ENCODE results near the gene MTR. TPM values are rescaled to one million over a fixed set of nuclear protein-coding genes. Genes with fewer than 3 reads are reported as not detected.

MTR gene
- total and polyA plus RNA-seq, 2 donors (not counting 1 experiment from before 2014, with no cell fraction given), result 9.9 to 49.1 TPM

- 96% methylated on average over 4 of the region's 4 CpGs for WGBS (ENCODE audit: insufficient coverage)
- H3K27me3 ChIP-seq (replicated peaks in 1 of 4; ENCODE audit: control extremely low read depth in 1 of 4, control insufficient read depth in 3 of 4, insufficient read depth in 4 of 4, low read length in 3 of 4), result peaks cover 0 to 2% (median 0%) of the 10 kb centered on the region in 4 experiments
- H4K20me1 ChIP-seq (ENCODE audit: control insufficient read depth, insufficient read depth, low read length, poor library complexity, severe bottlenecking), result no peaks in the 10 kb centered on the region
- H3K27me3 Mint-ChIP-seq, result peaks cover 3% of the 10 kb centered on the region
- H3K4me3 ChIP-seq (ENCODE audit: control extremely low read depth in 1 of 5, extremely low read depth in 1 of 5, insufficient read depth in 1 of 5, low read depth in 2 of 5, low read length in 4 of 5), result no peak overlapping the region
- H3K9ac ChIP-seq (ENCODE audit: low read length), result no peak overlapping the region
- intact Hi-C loops (cut with micrococcal nuclease), result no loop called here
- TF ChIP-seq CTCF (IDR thresholded peaks at IDR 0.05) (no peak), EZH2 (IDR thresholded peaks at IDR 0.05; ENCODE audit: borderline replicate concordance, insufficient read depth, low read depth, low read length, poor library complexity, severe bottlenecking) (no peak)
- H3K27ac Mint-ChIP-seq, result no peak overlapping the region
- DNase-seq (no peak), ATAC-seq (ENCODE audit: low read depth) (no peak)
- peaks cover 0 to 8% (median 0%) of the 10 kb centered on the region in 3 donors for H3K9me3 ChIP-seq (ENCODE audit: control extremely low read depth in 1 of 3, control insufficient read depth in 2 of 3, insufficient read depth in 1 of 3, low read length in 2 of 3)
- no peaks in the 10 kb centered on the region for H3K4me1 Mint-ChIP-seq
- no peak overlapping the region for H2AFZ ChIP-seq (ENCODE audit: insufficient read depth, low read depth, low read length, poor library complexity, severe bottlenecking)
- no peaks in the 10 kb centered on the region for H3K36me3 ChIP-seq (replicated peaks in 1 of 2; ENCODE audit: control extremely low read depth in 1 of 2, control insufficient read depth in 1 of 2, extremely low read depth in 1 of 2, insufficient read depth in 2 of 2, low read length in 1 of 2)
- no peak overlapping the region for H3K27ac ChIP-seq (ENCODE audit: low read length in 2 of 2)
- H3K9me3 Mint-ChIP-seq (ENCODE audit: insufficient read depth), result no peaks in the 10 kb centered on the region
- no peaks in the 10 kb centered on the region for H3K79me2 ChIP-seq (ENCODE audit: control insufficient read depth, insufficient read depth, low read length)
- no peak overlapping the region for H3K4me3 Mint-ChIP-seq
- no peaks in the 10 kb centered on the region for H3K4me1 ChIP-seq (ENCODE audit: control insufficient read depth in 2 of 2, insufficient read depth in 2 of 2, low read length in 2 of 2)
- ChIA-PET CTCF (no interaction called here), POLR2A (no interaction called here)
- H3K4me2 ChIP-seq (replicated peaks; ENCODE audit: low read depth, low read length, poor library complexity, severe bottlenecking), result no peak overlapping the region
Observed at GRCh38 chr1:236930503-236930902, 135.4 kb downstream of the MTR start.

GRCh38 chr1:236938760-236939159, 143.7 kb downstream of the MTR start:
- DNase-seq (no peak), ATAC-seq (ENCODE audit: low read depth) (no peak)
- H3K4me3 Mint-ChIP-seq, result no peak overlapping the region
- peaks cover 10% of the 10 kb centered on the region for H3K27me3 Mint-ChIP-seq
- H3K27ac Mint-ChIP-seq, result no peak overlapping the region
- intact Hi-C loops (cut with micrococcal nuclease), result no loop called here
- Histone ChIP-seq H3K36me3 (replicated peaks in 1 of 2; ENCODE audit: control extremely low read depth in 1 of 2, control insufficient read depth in 1 of 2, extremely low read depth in 1 of 2, insufficient read depth in 2 of 2, low read length in 1 of 2) (no peaks in the 10 kb centered on the region), H4K20me1 (ENCODE audit: control insufficient read depth, insufficient read depth, low read length, poor library complexity, severe bottlenecking) (no peaks in the 10 kb centered on the region), H3K27me3 (replicated peaks in 1 of 4; ENCODE audit: control extremely low read depth in 1 of 4, control insufficient read depth in 3 of 4, insufficient read depth in 4 of 4, low read length in 3 of 4) (no peaks in the 10 kb centered on the region), H3K9ac (ENCODE audit: low read length) (no peak overlapping the region), H3K4me3 (ENCODE audit: control extremely low read depth in 1 of 5, extremely low read depth in 1 of 5, insufficient read depth in 1 of 5, low read depth in 2 of 5, low read length in 4 of 5) (no peak overlapping the region), H3K4me1 (ENCODE audit: control insufficient read depth in 2 of 2, insufficient read depth in 2 of 2, low read length in 2 of 2) (no peaks in the 10 kb centered on the region), H3K9me3 (ENCODE audit: control extremely low read depth in 1 of 3, control insufficient read depth in 2 of 3, insufficient read depth in 1 of 3, low read length in 2 of 3) (peaks cover 0 to 3% (median 0%) of the 10 kb centered on the region in 3 donors), H3K79me2 (ENCODE audit: control insufficient read depth, insufficient read depth, low read length) (no peaks in the 10 kb centered on the region), H3K4me2 (replicated peaks; ENCODE audit: low read depth, low read length, poor library complexity, severe bottlenecking) (no peak overlapping the region), H2AFZ (ENCODE audit: insufficient read depth, low read depth, low read length, poor library complexity, severe bottlenecking) (no peak overlapping the region), H3K27ac (ENCODE audit: low read length in 2 of 2) (no peak overlapping the region)
- H3K9me3 Mint-ChIP-seq (ENCODE audit: insufficient read depth), result no peaks in the 10 kb centered on the region
- no peak for TF ChIP-seq EZH2 (IDR thresholded peaks at IDR 0.05; ENCODE audit: borderline replicate concordance, insufficient read depth, low read depth, low read length, poor library complexity, severe bottlenecking)
- no peak for TF ChIP-seq CTCF (IDR thresholded peaks at IDR 0.05)
- no peaks in the 10 kb centered on the region for H3K4me1 Mint-ChIP-seq
- 93% methylated on average over 5 of the region's 5 CpGs for WGBS (ENCODE audit: insufficient coverage)
- POLR2A ChIA-PET, result no interaction called here
- CTCF ChIA-PET, result no interaction called here
